Fibroblast of skin of right quadriceps (primary cell): Measurements from ENCODE around the gene DISP2.
A peak's percentile ranks its signal among the peaks of the same experiment; 100 is the strongest.

Source experiments
- DNase-seq: peaks from one replicate; pipeline ENCODE4 v3.0.0-alpha.2; 2013

The DISP2 gene

GRCh38 chr15:40357723-40358470 lies at the start of gene DISP2:
Gene DISP2 (plus strand): TSS chr15:40358219. CDS start chr15:40358322, 103 bp downstream.
- peak; percentile 74 for DNase-seq

GRCh38 chr15:40309344-40309862 lies 48.6 kb upstream of the DISP2 start:
- no peak for DNase-seq

GRCh38 chr15:40310001-40310959 lies 47.7 kb upstream of the DISP2 start:
- peak; percentile 33 for DNase-seq

- DNase-seq, result no peak
Observed at GRCh38 chr15:40310993-40311392, 47.0 kb upstream of the DISP2 start.

GRCh38 chr15:40312370-40313158 lies 45.5 kb upstream of the DISP2 start:
- DNase-seq, result no peak

GRCh38 chr15:40313531-40314398 lies 44.3 kb upstream of the DISP2 start:
- peak; percentile 48 for DNase-seq

- peak; percentile 29 for DNase-seq
Observed at GRCh38 chr15:40314723-40315276, 43.2 kb upstream of the DISP2 start.

GRCh38 chr15:40316931-40317330 lies 41.1 kb upstream of the DISP2 start:
- no peak for DNase-seq

GRCh38 chr15:40317580-40317979 lies 40.4 kb upstream of the DISP2 start:
- DNase-seq, result no peak

- no peak for DNase-seq
Observed at GRCh38 chr15:40320409-40320808, 37.6 kb upstream of the DISP2 start.

GRCh38 chr15:40320931-40321371 lies 37.1 kb upstream of the DISP2 start:
- DNase-seq, result peak; percentile 63

GRCh38 chr15:40322531-40323238 lies 35.3 kb upstream of the DISP2 start:
- DNase-seq, result peak; percentile 67

- DNase-seq, result peak; percentile 97
Observed at GRCh38 chr15:40323239-40323952, 34.6 kb upstream of the DISP2 start, which contains the start of gene INAFM2. Gene INAFM2 (plus strand): TSS chr15:40323692. CDS start chr15:40324056, 364 bp downstream.

GRCh38 chr15:40323953-40324937 lies 33.8 kb upstream of the DISP2 start:
- no peak for DNase-seq

- DNase-seq, result no peak
Observed at GRCh38 chr15:40325188-40325587, 32.8 kb upstream of the DISP2 start.

GRCh38 chr15:40325700-40326099 lies 32.3 kb upstream of the DISP2 start:
- no peak for DNase-seq

- no peak for DNase-seq
Observed at GRCh38 chr15:40327457-40327856, 30.6 kb upstream of the DISP2 start.

GRCh38 chr15:40328176-40328575 lies 29.8 kb upstream of the DISP2 start:
- DNase-seq, result peak; percentile 71
